HepG2 (cell line): Measurements from ENCODE around the gene GABRA4. TPM values are rescaled to one million over a fixed set of nuclear protein-coding genes. Genes with fewer than 3 reads are reported as not detected.

Experiments
- ATAC-seq: fragments of 200-7000 bp; cut with Tn5 transposase; 3 replicates; pipeline ENCODE4 v1.9.1; 2020; ENCODE audit warnings: mild to moderate bottlenecking, moderate library complexity
- BruUV-seq: library from RNA; stranded (reverse); fragments of 400-500 nt; replicated peaks from 2 replicates; lab custom pipeline; 2021; lab: Mats Ljungman, UMichigan
- CTCF ChIA-PET: fragments of 300-600 bp; formaldehyde crosslinking; extraction: SDS; loops from one replicate; lab custom pipeline; 2021; ENCODE audit warnings: low total read pairs, inconsistent platforms, low intra/inter-chr PET ratio; lab: Yijun Ruan, JAX
- POLR2A ChIA-PET: fragments of 350-600 bp; sonication (Branson Sonifier 250); formaldehyde crosslinking; loops from one replicate; lab custom pipeline; 2020; ENCODE audit warnings: antibody characterized with exemption, inconsistent platforms; lab: Yijun Ruan, JAX
- DNase-seq: peaks from one replicate; pipeline ENCODE4 v3.0.0-alpha.2; 2015; ENCODE audit warnings: low spot score
- FAIRE-seq: peaks from 3 replicates; lab custom pipeline; 2011; peaks lifted over from hg19 to GRCh38; lab: Jason Lieb, UNC
- H2AFZ ChIP-seq: one replicate; pipeline ENCODE4 v1.6.1; 2011; ENCODE audit warnings: low read length, inconsistent platforms
- H3K27ac ChIP-seq: fragments of 300-600 bp; 3 replicates; pipeline ENCODE4 v1.8.0; 2011; ENCODE audit warnings: mixed run types, mild to moderate bottlenecking, mixed read lengths, low read length, inconsistent platforms; ENCODE audit not compliant: insufficient read depth; ENCODE audit errors: extremely low read length
- H3K27me3 ChIP-seq, 2 experiments: fragments of 200-600 bp in 1 of 2; 2 replicates in 1 of 2; 3 replicates in 1 of 2; pipeline versions ENCODE4 v1.6.0 to v1.8.0; 2011; ENCODE audit warnings: low read length in 2 of 2, mild to moderate bottlenecking in 2 of 2, moderate library complexity in 2 of 2, inconsistent platforms in 1 of 2; ENCODE audit not compliant: insufficient read depth in 2 of 2, control insufficient read depth in 1 of 2
- H3K36me3 ChIP-seq, 2 experiments: fragments of 200-600 bp in 1 of 2; replicated peaks in 1 of 2; 2 replicates in 1 of 2; 3 replicates in 1 of 2; pipeline versions ENCODE4 v1.5.1 to v1.8.0; 2011; ENCODE audit warnings: low read length in 2 of 2, inconsistent platforms in 1 of 2; ENCODE audit not compliant: insufficient read depth in 2 of 2, control insufficient read depth in 1 of 2
- H3K4me1 ChIP-seq: 2 replicates; pipeline ENCODE4 v1.5.1; 2012; ENCODE audit warnings: low read length, inconsistent platforms; ENCODE audit not compliant: insufficient read depth
- H3K4me2 ChIP-seq: 2 replicates; pipeline ENCODE4 v1.6.0; 2011; ENCODE audit warnings: low read depth, low read length, inconsistent platforms
- H3K4me3 ChIP-seq, 3 experiments: fragments of 200-600 bp in 1 of 3; sonication (generic), shearing (Covaris generic) in 1 of 3; replicated peaks in 1 of 3; 2 replicates each; pipeline ENCODE4 v1.5.1; 2011 to 2016; ENCODE audit warnings: low read length in 3 of 3, inconsistent platforms in 2 of 3, low read depth in 2 of 3, mild to moderate bottlenecking in 2 of 3, control low read depth in 1 of 3, mixed read lengths in 1 of 3; ENCODE audit not compliant: insufficient read depth in 1 of 3
- H3K79me2 ChIP-seq: one replicate; pipeline ENCODE4 v1.6.1; 2011; ENCODE audit warnings: low read length, inconsistent platforms; ENCODE audit not compliant: insufficient read depth
- H3K9ac ChIP-seq: 2 replicates; pipeline ENCODE4 v1.6.0; 2011; ENCODE audit warnings: mild to moderate bottlenecking, low read depth, low read length, inconsistent platforms; ENCODE audit not compliant: insufficient read depth
- H3K9me3 ChIP-seq: 2 replicates; pipeline ENCODE4 v1.5.1; 2012; ENCODE audit warnings: mild to moderate bottlenecking, low read length
- H4K20me1 ChIP-seq: 2 replicates; pipeline ENCODE4 v1.6.0; 2011; ENCODE audit warnings: inconsistent platforms, mild to moderate bottlenecking, low read length, moderate library complexity; ENCODE audit not compliant: insufficient read depth
- AKNA ChIP-seq: sonication (generic); formaldehyde crosslinking; IDR thresholded peaks from 2 replicates; pipeline ENCODE4 v1.4.0; 2020; ENCODE audit warnings: missing genetic modification reagents, borderline replicate concordance
- ATAD3A ChIP-seq: sonication (generic); formaldehyde crosslinking; IDR thresholded peaks from 2 replicates; pipeline ENCODE4 v1.4.0; 2020; ENCODE audit warnings: missing genetic modification reagents
- DMTF1 ChIP-seq: sonication (generic); formaldehyde crosslinking; IDR thresholded peaks from 2 replicates; pipeline ENCODE4 v1.4.0; 2020; ENCODE audit warnings: mild to moderate bottlenecking, missing genetic modification reagents
- KAT2B ChIP-seq: fragments of 150-350 bp; IDR thresholded peaks from 2 replicates; pipeline ENCODE4 v1.6.1; 2014; ENCODE audit warnings: low read depth, low read length, borderline replicate concordance
- MXI1 ChIP-seq: IDR thresholded peaks from 3 replicates; pipeline ENCODE4 v1.6.1; 2012; ENCODE audit warnings: low read depth, low read length, inconsistent platforms, borderline replicate concordance
- RARA ChIP-seq: IDR thresholded peaks from 2 replicates; pipeline ENCODE4 v1.6.1; 2016; ENCODE audit warnings: missing genetic modification reagents, missing compliant biosample characterization
- SPEN ChIP-seq: sonication (generic); formaldehyde crosslinking; IDR thresholded peaks from 2 replicates; pipeline ENCODE4 v1.5.1; 2020; ENCODE audit warnings: low read depth, mild to moderate bottlenecking, missing genetic modification reagents
- SSRP1 ChIP-seq: IDR thresholded peaks from 2 replicates; pipeline ENCODE4 v1.6.1; 2016; ENCODE audit warnings: control low read depth
- ZMAT3 ChIP-seq: sonication (generic); formaldehyde crosslinking; conservative IDR thresholded peaks from 2 replicates; pipeline ENCODE4 v1.7.0; 2021; ENCODE audit warnings: missing genetic modification reagents
- ZNF609 ChIP-seq: sonication (generic); formaldehyde crosslinking; IDR thresholded peaks from 2 replicates; pipeline ENCODE4 v1.4.0; 2020; ENCODE audit warnings: mild to moderate bottlenecking, missing genetic modification reagents, borderline replicate concordance
- WGBS: methylation state at CpG from one replicate; pipeline ENCODE4 v1.1.6; 2017; ENCODE audit warnings: low lambda C conversion rate; 5-methylcytosine and 5-hydroxymethylcytosine counted together
- in situ Hi-C: cut with HindIII; loops from 2 replicates; pipeline ENCODE4 v1.10.0; 2017; ENCODE audit warnings: low pct_unique_long_range_greater_than_20kb; ENCODE audit not compliant: extremely low pct_ligation_motif_present
- intact Hi-C: fragments of 100-400 bp; cut with micrococcal nuclease; formaldehyde crosslinking; loops from one replicate; pipeline ENCODE4 v1.10.0; 2022; ENCODE audit not compliant: unreplicated experiment
- polyA plus RNA-seq, 8 experiments: library from polyadenylated mRNA; depleted of rRNA in 3 of 8; stranded (reverse) in 7 of 8; unstranded in 1 of 8; fragments of >200 nt; fragmentation: Illumina TruSeq in 4 of 8; extraction: Trizol in 4 of 8; gene quantifications; 2 replicates each; pipeline versions ENCODE4 v1.2.1 to v1.2.3, GENCODE V29; 2011 to 2016; ENCODE audit warnings: low read depth in 4 of 8, missing spikeins in 1 of 8, mixed read lengths in 1 of 8; ENCODE audit not compliant: insufficient read depth in 1 of 8
- total RNA-seq, 5 experiments: library from RNA; depleted of rRNA; stranded (reverse); fragments of >200 nt; fragmentation: Illumina TruSeq; extraction: Trizol; gene quantifications; 2 replicates each; pipeline ENCODE4 v1.2.3, GENCODE V29; 2016; ENCODE audit warnings: low read depth in 1 of 5

Gene GABRA4
- total and polyA plus RNA-seq, 2 of the 13 experiments (the other 11 are each of a cell fraction or from before 2014, with no cell fraction given): not detected

- no peak for TF ChIP-seq AKNA (CRISPR knock-in tag)
- no peak for TF ChIP-seq KAT2B
- TF ChIP-seq ZMAT3 (CRISPR knock-in tag): no peak
- no peak for TF ChIP-seq SSRP1 (CRISPR knock-in tag)
These were observed 71.2 kb downstream of the GABRA4 start (continued) for GRCh38 chr4:46922205-46922604.

- DNase-seq: no peak
- H3K4me1 ChIP-seq: no peaks in the 10 kb centered on the region
- in situ Hi-C loops (no loop called here), intact Hi-C loops (no loop called here)
- no peaks in the 10 kb centered on the region for H4K20me1 ChIP-seq
- no TSS peak for BruUV-seq
- no peaks in the 10 kb centered on the region for H3K79me2 ChIP-seq
- POLR2A ChIA-PET: no interaction called here
- H3K9ac ChIP-seq: no peak within 1 kb of the TSS
- CTCF ChIA-PET: no interaction called here
- no peaks in the 10 kb centered on the region for H3K9me3 ChIP-seq
- H3K4me3 ChIP-seq: no peak within 1 kb of the TSS
- H3K27me3 ChIP-seq: no peaks in the 10 kb centered on the region
- no peak for FAIRE-seq
- 71% methylated on average over 12 of the region's 12 CpGs for WGBS
- H2AFZ ChIP-seq: no peak within 1 kb of the TSS
- H3K4me2 ChIP-seq: no peak within 1 kb of the TSS
- H3K36me3 ChIP-seq: no peaks in the 10 kb centered on the region
- no peak within 1 kb of the TSS for H3K27ac ChIP-seq
- ATAC-seq: no peak
- TF ChIP-seq ATAD3A (CRISPR knock-in tag): no peak
- TF ChIP-seq RARA (CRISPR knock-in tag): no peak
- TF ChIP-seq MXI1: no peak
- no peak for TF ChIP-seq ZNF609
- TF ChIP-seq SPEN (CRISPR knock-in tag): no peak
- no peak for TF ChIP-seq DMTF1
These were observed 84.3 kb downstream of the GABRA4 start, which contains the start of gene COX7B2 for GRCh38 chr4:46909078-46909477. TSS of gene COX7B2 (minus strand) at chr4:46909245. CDS start at chr4:46735192, 174,053 bp downstream.
